Measurements from ENCODE around the gene GRK5.

GRCh38 chr10:119320981-119321380, 113.6 kb downstream of the GRK5 start:
- no peak for TF ChIP-seq CTCF (IDR thresholded peaks at IDR 0.05; ENCODE audit: low read depth, low read length)
- no peak for TF ChIP-seq POLR2A (IDR thresholded peaks at IDR 0.05; ENCODE audit: extremely low read depth, insufficient read length)
- TF ChIP-seq MAX (IDR thresholded peaks at IDR 0.05; ENCODE audit: low read depth, low read length), result no peak
